ENCODE data around the gene LRRC59. TPM values are rescaled to one million over a fixed set of nuclear protein-coding genes. Genes with fewer than 3 reads are reported as not detected.

Gene LRRC59
- polyA plus RNA-seq, 5 donors: 40.8 to 62.9 (median 44.7) TPM

- DNase-seq: no peak
Measured at GRCh38 chr17:50392621-50393020, 4.7 kb downstream of the LRRC59 start.

GRCh38 chr17:50389534-50389933 lies 7.8 kb downstream of the LRRC59 start:
- DNase-seq: no peak

DNA sequence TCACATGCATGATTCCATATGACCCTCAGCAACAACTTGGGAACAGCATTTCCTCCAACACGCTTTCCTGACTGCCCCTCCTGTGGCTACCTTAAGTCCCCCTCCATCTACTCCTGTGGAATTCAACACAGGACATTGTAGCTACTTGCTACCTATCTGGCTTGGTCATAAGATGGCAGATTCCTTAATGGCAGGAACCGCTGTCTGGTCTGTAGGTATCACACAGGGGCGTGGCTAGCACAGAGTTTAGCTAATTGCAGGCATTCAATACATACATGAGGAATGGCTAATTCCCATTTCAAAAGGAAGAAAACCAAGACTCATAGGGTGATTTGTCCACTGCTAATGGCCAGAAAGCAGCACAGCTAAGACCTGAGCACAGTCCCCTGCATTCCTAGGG lies 8.6 kb downstream of the LRRC59 start:
- DNase-seq: no peak

DNA sequence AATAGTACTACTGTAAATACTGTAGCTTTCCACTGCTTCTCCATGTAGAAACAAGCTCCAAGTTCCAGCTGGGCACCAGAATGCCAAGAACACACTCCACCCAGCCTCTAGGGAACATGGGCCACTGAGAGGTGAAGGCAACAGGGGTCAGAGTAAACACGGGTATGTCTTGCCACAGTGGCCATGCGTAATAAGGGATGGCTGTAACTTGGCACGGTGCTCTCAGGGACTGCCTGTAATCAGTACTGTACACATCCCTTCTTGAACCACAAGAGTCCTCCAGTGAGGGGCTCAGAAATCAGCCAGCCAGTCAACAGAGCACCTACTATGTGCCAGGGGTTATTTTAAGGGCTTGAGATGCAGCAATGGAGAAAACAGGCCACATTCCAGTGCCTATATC lies 10.8 kb downstream of the LRRC59 start:
- DNase-seq: no peak

- no peak for DNase-seq
Measured at GRCh38 chr17:50382931-50383330, 14.4 kb downstream of the LRRC59 start.

DNA sequence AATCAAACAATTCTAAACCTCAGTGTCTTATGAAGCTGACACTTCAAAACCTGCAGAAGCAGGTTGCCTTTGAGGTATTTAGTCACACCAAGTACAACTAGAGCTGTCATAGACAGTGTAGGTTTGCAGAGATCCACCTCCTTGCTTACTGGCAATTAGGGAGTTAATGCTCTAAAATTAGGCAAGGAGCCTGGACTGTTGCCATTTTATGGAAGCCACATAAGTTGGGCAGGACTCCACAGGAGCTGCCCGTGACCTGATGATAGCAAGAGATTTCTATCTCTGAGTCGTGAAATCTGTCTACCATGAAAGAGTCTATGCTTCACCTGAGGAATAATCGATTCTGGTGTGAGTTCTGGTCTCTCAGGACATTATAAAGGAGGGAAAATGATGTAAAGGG lies 15.4 kb downstream of the LRRC59 start:
- no peak for DNase-seq

GRCh38 chr17:50381260-50381815 lies 16.0 kb downstream of the LRRC59 start:
- no peak for DNase-seq

DNA sequence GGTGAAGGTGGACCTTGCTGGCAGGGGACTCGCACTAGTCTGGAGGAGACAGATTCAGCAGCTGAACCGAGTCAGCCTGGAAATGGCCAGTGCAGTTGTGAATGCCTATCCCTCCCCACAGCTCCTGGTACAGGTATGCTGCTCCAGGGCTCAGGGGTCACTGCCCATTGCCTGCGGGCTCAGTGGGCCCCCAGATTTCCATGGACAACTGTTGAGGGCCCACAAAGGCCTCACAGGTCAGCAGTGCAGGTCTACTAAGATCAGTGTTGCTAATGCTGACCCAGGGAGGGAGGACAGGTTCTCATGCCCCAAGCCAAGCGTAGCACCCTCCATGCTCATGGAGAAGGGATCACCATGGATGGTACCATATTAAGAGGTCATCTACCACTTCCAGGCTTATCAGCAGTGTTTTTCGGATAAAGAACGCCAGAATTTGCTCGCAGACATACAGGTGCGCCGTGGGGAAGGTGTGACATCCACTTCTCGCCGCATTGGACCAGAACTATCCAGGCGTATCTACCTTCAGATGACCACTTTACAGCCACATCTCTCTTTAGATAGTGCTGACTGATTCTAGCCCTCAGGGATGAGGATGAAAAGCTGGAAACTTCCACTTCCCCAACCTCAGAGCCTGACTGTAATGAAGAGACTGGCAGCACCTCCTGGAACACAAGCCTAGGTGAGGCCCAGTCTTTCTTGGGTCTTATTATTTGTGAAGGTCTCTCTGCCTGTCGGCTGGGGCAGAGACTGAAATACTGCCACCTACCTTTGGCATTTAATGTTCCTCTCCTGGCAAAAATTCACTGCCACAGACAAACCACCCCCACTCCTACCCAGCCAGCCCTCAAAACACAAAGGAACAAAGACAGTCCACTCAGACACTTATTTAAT lies 16.7 kb downstream of the LRRC59 start:
- no peak for DNase-seq

GRCh38 chr17:50379351-50380132 lies 17.8 kb downstream of the LRRC59 start:
- DNase-seq: no peak

DNA sequence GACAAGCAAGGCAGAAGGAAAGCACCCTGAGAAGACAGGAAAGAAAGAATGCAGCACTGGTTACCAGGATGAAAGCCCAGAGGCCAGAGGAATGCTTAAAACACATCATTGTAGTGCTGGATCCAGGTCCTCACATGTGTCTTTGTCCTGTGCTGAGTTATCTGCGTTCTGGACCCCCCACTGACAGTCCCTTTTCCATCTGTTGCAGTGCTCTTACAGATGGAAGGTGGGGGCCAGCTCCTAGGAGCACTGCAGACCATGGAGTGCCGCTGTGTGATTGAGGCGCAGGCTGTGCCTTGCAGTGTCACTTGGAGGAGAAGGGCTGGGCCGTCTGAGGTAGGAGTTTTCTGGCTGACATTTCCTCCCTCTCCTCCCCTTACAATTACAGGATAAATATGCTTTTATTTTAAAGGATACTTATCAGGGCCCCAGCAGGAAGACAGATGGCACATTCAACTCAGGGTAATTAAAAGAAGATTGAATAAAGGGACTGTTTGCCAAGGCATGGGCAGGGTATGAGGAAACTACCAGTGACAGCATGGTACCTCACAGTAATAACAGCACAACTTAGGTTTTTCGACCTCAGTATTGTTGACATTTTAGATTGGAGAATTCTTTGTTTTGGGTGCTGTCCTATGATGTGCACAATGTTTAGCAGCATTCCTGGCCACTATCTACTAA lies 21.3 kb downstream of the LRRC59 start:
- no peak for DNase-seq

DNA sequence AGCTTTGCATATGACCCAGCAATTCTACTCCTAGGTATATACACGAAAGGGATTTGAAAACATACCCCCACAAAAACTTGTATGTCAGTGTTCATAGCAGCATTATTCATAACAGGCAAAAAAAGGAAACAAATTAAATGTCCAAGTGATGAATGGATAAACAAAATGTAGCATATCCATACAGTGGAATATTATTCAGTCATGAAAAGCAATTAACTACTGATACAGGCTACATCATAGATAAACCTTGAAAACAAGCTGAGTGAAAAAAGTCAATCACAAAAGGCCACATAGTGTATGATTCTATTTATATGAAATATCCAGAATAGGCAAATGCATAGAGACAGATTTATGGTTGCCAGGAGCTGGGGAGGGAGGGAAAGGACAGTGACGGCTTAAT lies 23.6 kb downstream of the LRRC59 start:
- no peak for DNase-seq

DNA sequence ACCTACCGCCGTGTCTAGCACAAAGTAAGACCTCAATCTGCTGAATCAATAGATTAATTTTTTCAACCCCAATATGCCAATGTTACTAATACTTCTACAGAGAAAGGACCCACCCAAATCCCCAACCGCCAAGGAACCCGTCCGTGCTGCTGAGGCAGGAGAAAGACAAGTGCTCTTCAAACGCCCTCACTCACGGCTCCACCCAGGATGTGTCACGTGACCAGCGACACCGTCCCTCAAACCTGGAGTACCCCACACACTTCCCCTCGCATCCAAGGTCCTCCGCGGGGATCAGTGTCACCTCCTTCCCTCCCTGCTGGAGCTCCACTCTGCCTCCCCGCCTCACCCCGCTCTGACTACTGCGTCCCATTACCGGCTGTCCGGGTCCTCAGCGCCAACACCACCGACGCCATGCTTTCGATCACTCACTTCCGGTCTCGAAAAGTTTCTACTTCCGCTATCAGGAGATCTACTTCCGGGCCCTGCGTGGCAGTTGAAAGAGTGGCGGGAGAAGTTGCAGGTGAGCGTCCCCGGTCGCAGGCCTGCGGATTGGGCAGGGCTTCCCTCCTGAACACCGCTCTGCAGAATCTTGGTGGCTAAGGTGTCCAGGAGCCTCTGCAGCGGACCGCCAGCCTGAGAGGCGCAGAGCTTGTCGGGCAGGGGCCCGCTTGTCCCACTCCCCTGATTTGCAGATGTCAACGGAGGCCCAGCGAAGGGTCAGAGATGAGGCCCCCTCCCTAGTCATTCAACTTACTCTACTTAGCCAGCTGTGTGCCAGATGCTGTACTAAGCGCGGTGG lies 24.4 kb downstream of the LRRC59 start, which contains the start of the genes EME1 and MRPL27:
Gene EME1, plus strand, starts transcription at position 472 of the 799 bp plus-strand sequence. CDS start 1,980 bp downstream, outside the sequence.
Gene MRPL27, minus strand, starts transcription at position 427 of the 799 bp plus-strand sequence. Its CDS starts 14 bp downstream, at position 413.
- peak; percentile 92 to 94 for DNase-seq

DNA sequence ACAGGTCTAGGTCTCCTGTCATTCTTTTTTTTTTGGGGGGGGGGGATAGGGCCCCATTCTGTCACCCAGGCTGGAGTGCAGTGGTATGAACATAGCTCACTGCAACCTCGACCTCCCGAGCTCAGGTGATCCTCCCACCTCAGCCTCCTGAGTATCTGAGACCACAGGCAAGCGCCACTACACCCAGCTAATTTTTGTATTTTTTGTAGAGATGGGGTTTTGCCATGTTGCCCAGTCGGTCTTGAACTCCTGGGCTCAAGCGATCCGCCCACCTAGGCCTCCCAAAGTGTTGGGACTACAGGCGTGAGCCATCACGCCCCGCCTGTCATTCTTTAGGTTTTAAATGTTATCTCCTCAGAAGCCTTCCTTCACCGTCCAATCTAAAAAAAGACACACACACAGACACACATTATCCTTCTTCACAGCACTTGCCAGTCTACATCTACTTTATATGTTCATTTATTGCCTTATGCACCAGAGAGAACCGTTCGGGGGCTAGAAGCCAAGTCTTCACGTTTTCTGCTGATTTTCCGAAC lies 25.0 kb downstream of the LRRC59 start:
- no peak for DNase-seq

GRCh38 chr17:50371526-50371925 lies 25.8 kb downstream of the LRRC59 start:
- DNase-seq: no peak

GRCh38 chr17:50370052-50370451 lies 27.3 kb downstream of the LRRC59 start:
- DNase-seq: no peak

GRCh38 chr17:50367401-50367800 lies 29.9 kb downstream of the LRRC59 start:
- no peak for DNase-seq

DNA sequence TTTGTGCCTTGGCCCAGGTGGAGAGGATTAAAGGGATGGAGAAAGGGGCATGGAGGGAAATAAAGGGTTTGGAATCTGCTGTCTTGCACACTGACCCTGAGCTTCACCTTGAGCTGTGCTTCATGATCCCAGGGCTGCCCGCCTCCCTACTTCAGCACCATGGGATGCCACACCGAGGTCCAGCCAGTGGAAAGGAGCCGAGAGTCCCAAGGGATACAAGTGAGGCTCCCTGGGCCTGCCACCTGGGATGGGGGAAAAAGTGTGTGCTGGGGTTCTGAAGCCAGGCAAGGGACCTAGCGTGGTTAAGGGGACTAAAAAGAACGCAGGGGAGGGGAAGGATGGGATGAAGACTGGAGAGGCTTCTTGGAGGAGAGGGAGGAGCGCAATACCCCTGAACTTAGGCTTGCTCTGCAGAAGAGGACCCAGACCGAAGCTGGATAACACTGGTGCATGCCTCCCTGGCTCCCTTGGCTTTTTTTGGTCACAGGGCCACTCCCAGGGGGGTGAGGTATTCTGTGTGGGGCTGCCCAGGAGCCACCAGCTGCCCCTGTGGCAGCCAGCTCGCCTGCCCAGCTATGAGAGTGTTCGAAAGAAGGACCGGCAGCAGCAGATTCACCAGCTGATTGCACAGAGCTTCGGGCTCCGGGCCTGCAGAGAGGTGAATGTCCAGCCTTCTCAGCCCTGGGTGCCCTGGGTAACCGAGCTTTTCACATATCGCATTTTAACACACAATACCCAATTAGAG lies 31.5 kb downstream of the LRRC59 start:
- no peak for DNase-seq

DNA sequence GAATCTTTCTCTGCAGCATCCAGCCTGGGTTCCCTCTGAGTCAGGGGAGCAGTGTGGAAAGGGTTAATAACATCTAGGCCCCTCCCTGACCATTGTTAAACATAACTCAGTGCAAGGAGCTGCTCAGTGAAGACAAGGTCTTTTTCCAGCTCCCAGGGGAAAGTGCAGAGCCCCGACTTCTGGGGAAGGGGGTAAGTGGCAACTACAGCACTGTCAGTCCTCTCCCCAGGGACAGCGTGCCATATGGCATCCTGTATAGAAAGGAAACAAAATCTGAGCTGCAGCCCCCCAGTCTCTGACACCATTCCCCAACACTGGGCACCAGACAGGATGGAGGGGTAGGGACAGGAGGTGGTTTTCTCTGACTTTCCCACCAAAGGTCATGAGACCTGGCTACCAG lies 32.2 kb downstream of the LRRC59 start:
- DNase-seq: no peak

DNA sequence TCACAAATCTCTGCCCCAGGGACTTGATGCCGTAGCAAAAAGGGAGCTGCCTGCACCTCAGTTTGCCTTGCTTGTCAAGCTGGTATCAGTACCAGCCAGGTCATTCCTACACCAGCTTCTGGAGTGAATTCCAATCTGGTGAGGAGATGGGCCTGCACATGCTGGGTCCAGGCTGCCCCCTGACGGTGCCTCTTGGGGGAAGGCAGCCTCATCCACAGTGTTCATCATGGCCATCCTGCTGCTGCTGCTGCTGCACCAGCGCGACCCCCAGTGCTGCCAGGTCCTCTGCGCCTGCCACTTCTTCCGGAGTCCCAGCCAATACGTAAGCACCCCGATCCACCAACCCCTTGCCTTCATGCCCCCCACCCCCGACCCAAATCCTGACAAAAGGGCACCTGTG lies 32.6 kb downstream of the LRRC59 start:
- DNase-seq: no peak

DNA sequence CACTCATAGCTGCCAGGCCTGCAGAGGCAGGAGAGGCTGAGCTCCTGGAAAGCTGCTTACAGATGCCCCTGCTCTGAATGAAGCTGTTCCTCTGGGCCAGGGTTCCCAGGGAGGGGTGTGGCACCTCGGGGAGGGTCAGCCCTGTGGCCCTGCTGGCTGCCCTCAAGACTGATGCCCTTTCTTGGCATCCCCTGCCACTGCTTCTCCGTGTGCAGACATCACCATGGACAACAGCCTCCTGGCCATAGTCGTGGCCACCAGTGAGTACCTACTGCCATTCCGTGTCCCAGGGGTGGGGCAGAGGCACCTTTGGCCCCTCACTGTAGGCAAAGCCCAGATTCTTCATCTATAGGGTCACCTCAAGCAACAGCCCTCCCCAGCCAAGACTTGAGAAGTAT lies 33.3 kb downstream of the LRRC59 start:
- DNase-seq: no peak

Data from right lung (tissue), 5 donors.